Spleen (tissue), 7 donors: ENCODE measurements around the gene MT1H.

Source experiments
- CTCF ChIP-seq, 11 experiments: fragments of 200-600 bp in 7 of 11; fragments of 450-650 bp in 4 of 11; sonication (generic) in 4 of 11; IDR thresholded peaks in 8 of 11; conservative IDR thresholded peaks in 3 of 11; 1 replicate in 7 of 11; 2 replicates in 4 of 11; pipeline versions ENCODE4 v1.4.0 to v1.8.0; 2016 to 2021; ENCODE audit warnings: antibody characterized with exemption in 11 of 11, inconsistent platforms in 4 of 11, mild to moderate bottlenecking in 1 of 11
- POLR2AphosphoS5 ChIP-seq, 3 donors: sonication (generic); formaldehyde crosslinking; IDR thresholded peaks; one replicate each; pipeline ENCODE4 v1.5.1; 2017; ENCODE audit warnings: antibody characterized with exemption in 3 of 3
- donor health status: DM: no; HTN: no; CAD: no; lungs with moderate emphysema.
- donor health status: DM: no; HTN: no; CAD: no.
- donor health status: DM: no; HTN: no; CAD: no.

- TF ChIP-seq CTCF (IDR thresholded peaks at IDR 0.05 in 8 of 11, conservative IDR thresholded peaks at IDR 0.05 in 3 of 11) (no peak), POLR2AphosphoS5 (IDR thresholded peaks at IDR 0.05) (peak; percentile 64 to 83 (median 65))
These were observed 11.9 kb upstream of the MT1H start, which contains the start of gene MT1F for GRCh38 chr16:56657555-56658326.
